Retina (tissue), 1 donor: ENCODE data around the gene NFE2L2.
"Not testable (repeated sequence)": the region's sequence is repeated elsewhere in the genome, so short reads cannot be mapped to it uniquely, and the experiment has no call there.

Experiments used
- DNase-seq: peaks from one replicate; pipeline ENCODE4 v3.0.0-alpha.2; 2016

Gene NFE2L2

DNA sequence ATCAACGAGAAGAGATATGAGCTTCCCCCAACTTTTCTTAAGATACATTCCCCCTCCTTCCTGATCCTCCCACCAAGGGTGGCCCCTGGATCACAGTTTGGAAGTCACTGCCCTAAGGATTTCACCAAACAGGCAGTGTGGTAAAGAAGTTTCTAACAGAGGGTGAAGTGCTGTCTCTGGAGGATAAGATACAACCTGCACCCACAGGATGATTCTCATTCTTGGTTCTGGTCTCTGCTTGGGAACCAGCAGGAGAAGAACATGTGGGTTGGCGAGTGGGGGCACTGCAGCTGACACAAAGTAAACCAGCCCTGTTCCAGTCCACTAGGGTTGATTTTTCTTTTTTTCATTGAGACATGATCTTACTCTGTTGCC, 9.3 kb downstream of the NFE2L2 start:
- DNase-seq = no peak

DNA sequence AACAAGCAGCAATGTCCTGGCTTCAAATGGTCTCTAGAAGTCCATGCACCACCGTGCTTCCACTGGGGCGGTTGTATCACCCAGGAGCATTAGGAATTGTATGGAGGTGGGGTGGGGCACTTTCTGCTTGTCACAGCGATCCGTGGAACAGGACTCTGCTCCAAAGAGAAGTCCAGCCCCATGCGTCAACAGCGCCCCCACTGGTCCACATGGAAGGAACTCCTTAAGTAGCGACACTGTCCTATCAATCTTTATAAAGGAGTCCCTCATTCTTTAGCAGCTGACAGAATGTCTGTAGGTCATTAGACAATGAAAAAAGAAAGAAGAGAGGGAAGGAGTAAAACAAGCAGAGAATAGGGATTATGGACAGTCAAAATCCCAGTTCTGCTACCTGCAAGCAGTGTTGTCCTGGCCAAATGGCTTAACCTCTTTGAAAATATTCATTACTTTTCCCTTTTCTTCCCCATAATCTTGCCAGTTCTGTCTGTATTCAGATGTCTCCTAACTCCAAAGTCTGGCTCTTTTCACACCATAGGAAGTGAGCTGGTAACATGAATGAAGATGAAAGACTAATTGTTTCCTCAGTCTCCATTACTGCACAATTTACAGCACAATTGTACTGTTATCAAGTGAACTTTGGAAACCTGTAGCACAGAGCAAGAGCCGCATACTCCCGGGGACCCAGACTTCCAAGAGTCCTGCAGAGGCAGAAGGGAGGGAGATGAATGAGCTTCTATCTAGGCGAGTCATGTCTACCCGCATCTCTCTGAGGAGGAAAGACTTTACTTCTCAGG, 9.9 kb downstream of the NFE2L2 start:
- DNase-seq = no peak

DNA sequence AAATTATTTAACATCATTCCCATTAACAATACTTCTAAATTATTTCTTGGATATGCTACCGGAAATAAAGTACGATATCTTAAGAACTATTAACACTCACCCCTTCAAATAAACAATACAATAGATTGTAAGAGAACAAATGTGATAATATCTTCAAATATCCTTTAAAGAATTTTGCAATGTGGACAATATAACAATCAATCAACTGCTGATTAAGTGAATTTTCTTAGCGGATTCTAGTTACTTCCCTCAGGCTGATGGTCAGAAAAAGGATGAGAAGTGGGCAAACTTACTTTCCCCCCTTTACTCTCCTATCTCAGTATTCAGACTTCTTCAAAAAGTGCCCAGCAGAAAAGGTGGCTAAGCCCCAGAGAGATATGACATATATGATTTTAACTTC, 10.8 kb downstream of the NFE2L2 start:
- no peak for DNase-seq

DNA sequence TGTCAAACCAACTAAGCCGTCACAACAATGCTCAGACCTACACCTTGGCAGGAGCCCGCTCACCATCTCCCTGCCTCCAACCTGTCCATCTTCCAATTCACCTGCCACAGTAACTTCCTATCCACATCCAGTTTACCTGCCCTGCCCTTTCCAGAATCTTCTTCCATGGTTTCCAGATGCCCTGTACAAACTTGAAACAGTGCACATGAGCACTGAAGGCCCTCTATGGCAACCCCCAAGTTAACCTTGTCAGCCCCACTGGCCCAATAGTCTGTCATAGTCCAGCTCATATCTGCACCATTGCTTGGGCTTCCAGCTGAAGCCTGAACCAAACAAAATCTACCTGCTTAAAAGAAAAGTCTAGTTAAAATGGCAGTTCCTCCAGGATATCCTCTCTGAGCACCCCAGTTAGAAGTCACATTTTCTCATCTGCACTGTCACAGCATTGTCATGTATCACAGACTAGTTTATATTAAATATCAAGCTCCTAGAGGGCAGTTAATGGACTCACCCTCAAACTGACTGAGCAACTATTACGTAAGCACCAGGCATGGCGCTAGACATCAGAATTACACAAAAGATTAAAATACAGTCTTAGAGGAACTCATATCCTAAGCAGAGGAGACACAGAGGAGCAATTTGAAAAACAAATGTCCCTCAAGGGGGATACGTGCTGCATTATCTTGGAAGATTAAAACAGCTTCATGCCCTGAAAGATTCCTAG, 11.6 kb downstream of the NFE2L2 start:
- DNase-seq = no peak

DNA sequence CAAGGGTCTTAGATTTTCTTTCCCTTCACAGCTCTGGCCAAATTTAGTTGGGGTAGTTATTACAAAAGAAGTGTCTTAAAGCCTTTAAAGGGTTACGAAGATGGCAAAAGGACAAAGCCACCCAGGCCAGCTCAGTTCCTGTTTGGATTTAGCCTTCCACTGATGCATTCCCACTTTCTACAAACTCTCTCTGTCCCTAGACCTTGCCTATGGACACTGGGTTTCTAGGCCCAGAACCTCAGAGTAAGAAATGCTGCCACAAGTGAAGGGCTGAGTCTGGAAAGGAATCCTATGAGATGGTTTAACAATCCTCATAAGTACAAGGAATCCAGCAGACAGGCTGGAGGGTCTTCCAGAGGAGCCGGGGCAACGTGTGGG, 13.4 kb downstream of the NFE2L2 start:
- no peak for DNase-seq

DNA sequence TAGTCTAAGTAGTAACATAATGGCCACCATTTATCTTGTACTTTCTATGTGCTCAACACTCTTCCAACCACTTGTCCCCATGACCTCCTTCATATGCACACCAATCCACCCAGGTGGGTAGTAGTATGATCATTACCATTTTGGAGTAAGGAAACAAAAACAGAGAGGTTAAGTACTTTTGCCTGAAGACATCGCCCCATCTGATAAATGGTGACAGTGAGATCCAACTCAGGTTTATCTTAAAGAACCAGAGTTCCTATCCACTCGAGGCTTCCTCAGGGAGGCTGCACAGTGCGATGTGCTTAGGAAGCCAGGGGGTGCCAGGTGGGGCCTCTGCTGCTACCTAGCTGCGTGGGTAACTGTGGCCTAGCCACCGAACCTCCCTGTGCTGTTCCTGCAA, 14.1 kb downstream of the NFE2L2 start:
- DNase-seq = no peak

DNA sequence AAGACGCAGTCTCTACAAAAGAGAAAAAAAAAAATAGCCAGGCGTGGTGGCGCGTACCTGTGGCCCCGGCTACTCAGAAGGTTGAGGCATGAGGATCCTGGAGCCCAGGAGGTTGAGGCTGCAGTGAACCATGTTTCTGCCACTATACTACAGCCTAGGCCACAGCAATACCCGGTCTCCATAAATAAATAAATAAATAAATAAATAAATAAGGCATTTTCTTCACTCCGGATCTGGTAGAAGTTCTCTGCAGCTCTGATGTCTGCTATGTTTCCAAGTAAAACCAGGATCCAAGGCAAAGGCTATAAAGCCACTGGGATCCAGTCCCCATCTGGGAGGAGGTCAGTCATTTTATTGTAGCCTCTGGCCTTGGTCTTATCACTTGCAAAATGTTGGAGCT, 15.5 kb downstream of the NFE2L2 start:
- DNase-seq = no peak

DNA sequence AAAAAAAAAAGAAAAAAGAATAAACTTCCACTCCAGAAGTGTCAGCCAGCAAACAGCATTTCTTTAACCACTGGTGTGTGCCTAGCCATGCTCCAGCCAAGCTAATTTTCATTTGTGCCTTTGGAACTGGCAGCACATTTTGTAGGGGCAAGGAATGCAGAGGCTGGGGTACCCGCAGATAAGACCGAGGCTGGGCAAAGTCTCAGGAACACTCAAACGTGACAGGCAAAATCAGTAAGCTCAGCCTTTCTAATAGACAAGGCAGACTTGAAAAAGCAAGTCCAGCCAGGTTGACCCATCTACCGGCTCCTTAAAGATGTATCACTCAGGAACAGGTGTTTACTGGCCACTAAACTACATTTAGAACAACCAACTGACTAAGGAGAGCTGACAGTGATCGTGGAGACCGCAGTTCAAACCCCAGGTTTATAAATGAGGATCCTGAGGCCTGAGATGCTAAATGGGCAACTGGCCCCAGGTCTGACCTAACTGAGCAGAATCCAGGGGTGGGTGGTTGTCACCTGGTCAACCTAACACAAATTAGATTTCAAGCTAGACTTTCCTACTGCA, 16.7 kb downstream of the NFE2L2 start:
- no peak for DNase-seq

DNA sequence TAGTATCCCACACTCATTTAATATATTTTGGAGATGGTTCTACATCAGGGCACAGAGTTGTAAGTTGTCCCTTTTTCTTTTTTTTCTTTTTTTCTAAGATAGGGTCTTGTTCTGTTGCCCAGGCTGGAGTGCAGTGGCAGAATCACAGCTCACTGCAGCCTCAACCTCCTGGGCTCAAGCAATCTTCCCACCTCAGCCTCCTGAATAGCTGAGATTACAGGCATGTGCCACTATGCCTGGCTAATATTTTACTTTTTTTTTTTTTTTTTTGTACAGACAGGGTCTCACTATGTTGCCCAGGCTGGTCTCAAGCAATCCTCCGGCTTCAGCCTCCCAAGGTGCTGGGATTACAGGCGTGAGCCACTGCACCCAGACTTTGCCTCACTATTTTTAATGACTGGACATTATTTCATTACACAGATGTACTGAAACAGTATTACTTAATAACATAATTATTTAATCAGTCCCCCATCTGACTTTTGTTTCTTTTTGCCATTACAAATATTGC, 17.9 kb downstream of the NFE2L2 start:
- DNase-seq = not testable (repeated sequence)

DNA sequence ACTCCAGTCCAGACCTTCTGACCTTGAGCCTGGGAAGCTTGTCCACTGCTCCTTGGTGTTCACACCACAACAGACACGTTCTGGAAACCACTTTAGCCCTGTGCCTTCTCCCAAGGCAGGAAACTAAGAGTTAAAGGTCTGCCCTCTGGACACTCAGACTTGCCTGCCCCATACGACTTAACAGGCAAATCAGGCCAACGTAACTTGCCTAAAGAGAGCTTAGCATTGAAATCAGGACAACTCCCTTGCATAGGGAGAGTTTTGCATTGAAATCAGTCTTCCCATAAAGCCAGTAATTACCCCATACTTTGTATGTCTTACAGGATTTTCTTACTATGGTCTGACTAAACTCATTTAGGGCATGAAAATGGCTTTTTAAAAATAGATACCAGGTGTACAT, 18.5 kb downstream of the NFE2L2 start:
- no peak for DNase-seq

DNA sequence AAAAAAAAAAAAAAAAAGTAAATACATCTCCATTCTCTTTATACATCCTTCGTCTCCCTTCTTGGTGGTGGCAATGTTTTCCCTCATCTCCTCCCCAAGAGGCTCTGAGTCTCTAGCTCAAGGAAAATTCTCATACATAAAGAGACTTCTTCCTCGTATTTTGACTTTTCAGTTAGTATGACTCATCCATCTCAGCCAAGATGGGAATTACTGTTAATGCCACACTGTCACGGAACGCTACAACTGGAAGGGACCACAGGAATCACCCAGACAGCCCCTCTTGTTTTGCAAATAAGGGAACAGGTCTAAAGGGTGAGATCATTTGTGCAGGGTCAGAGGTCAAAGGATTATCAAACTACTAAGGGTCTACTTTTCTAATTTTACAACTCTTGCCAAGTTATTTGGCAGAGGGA, 19.5 kb downstream of the NFE2L2 start:
- DNase-seq = no peak

DNA sequence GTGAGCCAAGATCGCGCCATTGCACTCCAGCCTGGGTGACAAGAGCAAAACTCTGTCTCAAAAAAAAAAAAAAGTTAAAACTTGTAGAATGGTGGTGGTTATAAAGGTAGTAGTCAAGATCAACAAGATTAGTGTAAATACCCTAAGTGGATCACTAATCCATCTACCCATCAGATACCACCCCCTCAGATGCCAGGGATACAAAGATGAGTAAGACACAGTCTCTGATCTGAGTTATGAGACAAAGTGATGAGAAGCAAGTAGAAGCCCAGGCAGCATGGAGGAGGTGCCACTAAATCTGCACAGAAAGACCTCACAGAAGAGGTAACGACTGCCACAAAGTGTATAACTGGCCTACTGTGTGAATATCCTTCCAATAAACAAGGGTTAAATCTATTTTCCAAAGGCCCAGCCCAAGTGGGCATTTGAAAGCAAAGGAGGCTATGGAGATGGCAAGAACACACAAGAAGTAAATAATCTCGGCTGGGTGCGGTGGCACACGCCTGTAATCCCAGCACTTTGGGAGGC, 20.2 kb downstream of the NFE2L2 start:
- DNase-seq = no peak

DNA sequence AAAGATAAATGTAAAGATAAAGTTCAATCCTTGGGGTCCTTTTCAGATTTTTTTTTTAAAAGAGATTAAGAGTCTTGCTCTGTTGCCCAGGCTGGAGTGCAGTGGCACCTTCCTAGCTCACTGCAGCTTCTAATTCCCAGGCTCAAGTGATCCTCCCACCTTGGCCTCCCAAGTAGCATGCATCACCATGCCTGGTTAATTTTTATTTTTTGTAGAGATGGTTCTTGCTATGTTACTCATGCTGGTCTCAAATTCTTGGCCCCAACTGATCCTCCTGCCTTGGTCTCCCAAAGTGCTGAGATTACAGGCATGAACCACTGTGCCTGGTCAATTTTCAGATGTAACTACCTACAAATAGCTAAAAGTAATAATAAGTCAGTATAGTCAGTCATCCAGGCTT, 21.1 kb downstream of the NFE2L2 start:
- no peak for DNase-seq

DNA sequence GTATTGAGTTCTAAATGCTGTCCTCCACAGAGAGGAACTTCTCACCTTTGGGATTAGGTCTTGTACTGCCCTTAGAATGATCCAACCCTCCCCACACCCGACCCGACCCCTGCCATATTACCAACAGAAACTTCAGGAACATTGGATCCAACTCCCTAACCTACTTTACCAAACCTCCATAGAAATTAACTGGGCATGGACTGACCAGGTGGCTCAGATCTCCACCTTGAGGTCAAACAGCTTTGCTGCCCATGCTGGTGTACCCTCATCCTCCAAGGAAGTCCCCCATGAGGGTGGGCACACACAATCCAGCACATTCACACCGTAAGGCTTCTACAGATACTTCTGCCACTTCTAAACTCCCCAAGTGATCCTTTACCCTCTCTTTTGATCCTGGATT, 21.5 kb downstream of the NFE2L2 start:
- DNase-seq = no peak

DNA sequence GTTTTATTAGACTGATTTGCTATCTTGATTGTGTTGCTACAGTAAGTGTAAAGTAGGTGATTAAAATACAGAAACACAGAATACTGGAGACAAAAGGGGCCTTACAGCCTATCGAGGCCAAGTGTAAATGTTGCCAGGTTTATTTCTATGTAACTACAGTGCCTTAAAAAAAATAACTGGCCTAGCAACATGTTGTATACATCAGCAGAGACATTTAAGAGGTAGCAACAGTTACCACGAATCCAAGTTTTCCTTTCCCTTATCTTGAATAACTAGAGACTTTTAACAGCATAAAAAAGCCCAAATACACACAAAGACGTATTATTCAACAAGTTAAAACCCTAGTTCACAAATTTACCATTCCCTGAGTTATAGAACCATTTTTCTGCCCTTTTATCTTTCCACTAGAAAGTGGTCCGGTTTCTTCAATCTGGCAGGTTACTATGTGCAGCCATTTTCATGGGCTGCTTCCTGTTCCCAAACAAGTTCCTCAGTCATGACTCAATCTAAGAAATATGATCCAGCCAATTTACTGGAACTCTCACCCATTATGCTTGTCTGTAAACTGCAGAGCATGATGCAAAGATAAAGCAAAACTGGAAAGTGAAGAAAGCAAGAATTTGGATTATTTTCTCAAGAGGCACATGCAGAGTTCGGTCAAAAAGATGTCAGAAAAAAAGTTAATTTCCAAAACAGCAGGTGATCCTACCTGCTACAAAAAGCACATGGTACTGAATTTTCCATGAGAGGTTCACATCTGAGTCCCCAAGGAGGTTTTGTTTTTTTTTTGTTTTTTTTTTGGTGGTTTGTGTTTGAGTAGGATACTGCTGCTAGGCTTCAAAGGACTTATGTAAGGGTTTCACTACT, 22.2 kb downstream of the NFE2L2 start:
- DNase-seq = no peak

DNA sequence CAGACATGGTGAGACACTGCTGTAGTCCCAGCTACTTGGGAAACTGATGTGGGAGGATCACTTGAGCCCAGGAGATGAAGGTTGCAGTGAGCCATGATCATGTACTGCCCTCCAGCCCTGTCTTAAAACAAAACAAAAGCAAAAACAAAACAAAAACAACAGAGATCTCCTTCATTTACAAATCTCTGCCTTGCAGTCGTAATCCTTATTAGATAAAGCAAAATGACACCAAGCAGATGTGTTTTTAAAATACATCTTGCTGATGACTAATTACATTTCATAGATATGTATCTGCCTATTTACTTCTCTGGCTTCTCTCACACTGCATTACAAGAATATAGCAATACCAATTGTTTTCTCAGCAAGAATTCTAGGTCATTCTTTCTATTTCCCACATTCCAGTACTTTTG, 22.8 kb downstream of the NFE2L2 start:
- DNase-seq = no peak

DNA sequence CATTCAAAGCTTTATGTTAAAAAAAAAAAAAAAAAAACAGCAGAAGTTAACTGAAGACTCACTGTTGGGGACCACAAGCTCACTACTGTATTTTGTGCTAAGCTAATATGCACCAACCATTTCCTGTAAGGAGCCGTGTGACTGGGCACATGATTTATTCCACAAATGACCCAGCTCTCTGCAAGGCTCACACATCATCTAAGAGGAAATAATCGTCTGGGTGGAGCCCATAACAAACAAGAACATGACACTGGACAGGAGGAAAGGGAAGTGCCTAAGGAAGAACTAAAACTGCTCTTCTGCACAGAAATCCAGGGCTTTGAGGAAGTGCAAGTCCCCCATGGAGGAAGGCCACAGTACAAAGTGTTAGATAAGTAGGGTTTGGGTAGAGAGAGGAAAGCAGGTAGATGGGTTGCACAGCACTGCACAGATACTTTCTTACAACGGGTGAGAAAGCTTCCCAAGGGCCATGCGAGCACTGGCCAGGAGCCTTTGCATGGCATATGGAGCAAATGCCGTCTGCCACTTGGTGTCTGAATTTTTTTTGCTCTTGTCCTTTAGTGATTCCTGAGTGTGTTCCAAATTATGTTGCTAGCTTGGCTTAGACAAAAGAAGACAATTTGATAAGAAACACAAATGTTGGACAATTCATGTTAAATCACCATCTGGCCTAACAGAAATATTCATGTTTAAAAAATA, 24.4 kb downstream of the NFE2L2 start:
- no peak for DNase-seq

DNA sequence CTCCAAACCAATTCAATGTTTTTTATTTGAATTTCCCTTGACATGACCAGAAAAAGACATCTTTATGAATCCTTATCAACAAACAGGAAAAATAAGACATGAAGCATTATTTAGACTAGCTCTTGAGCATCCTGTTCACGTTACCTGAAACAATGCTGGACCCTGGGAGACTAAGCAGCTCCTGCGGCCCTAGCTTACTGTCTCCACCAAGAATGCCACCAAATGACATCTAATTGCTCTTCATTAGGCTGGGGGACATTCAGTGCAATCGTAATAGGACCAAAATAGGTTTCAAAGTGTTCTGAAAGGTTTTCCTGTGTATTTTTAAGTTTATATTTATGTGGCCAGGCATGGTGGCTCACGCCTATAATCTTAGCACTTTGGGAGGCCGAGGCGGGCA, 25.5 kb downstream of the NFE2L2 start:
- DNase-seq = no peak

DNA sequence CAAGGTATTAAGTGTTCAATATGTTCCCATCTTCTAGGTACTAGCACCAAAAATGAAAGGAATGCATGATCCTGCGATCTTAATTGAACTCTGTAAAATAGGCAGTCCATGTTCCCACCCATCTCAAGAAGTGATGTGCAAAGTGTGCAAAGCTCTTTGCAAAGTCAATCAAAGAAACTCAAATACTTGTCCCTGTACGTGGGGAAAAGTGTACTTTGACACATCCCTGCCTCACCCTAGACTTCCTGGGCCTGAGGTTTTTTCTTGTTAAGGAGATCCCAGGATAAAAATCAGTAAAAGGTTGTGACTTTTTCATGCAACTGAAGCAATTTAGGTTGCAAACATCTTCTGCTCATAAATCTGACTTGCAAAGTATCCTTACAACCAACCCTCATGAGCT, 26.6 kb downstream of the NFE2L2 start:
- DNase-seq = no peak

DNA sequence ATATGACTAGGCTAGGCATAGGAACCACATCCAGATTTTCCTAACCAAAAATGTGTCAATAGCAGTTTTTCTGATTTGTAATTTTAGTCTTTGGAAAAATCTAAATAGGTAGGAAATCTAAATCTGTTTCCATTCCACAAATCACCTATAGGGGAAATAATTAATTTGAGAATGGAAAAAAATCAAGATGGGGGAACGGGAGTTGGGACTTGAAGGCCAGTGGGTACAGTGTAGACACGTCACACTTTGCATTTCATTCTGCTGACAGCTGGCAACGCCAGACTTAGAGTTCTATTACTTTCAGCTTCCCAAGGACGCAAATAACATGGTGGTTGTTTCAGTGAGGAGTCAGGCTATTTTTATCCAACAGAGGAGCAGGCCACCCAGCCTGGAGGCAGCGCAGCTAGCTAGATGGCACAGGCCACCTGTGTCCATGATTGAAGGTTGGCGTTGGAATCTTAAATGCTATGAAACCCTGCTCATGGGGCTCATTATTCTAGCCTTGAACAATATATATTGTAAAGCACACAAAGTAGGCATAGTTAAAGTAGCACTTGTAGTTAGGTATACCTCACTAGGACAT, 28.6 kb downstream of the NFE2L2 start:
- DNase-seq = no peak

DNA sequence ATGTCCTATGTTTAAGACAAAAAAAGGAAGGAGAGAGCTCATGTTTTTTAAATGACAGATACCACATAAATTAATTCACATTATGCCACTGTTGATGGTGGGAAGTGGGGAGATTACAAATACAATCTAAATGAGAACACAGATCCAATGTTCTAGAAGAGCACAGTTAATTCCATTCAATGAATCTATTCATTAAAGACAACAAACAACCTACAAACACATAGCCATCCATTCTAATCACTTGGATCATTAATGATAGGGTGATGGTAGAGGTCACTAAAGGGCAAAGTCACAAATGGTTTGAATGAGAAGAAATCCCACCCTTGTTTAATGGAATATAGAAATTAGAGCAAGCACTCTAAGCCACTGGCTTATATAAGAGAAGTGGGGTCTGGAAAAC, 30.3 kb downstream of the NFE2L2 start:
- no peak for DNase-seq
